ENCODE data around the gene NMT1. TPM values are rescaled to one million over a fixed set of nuclear protein-coding genes. Genes with fewer than 3 reads are reported as not detected.
A peak's percentile ranks its signal among the peaks of the same experiment; 100 is the strongest.

Gene NMT1
- total and polyA plus RNA-seq, 2 of the 13 experiments (the other 11 are each of a cell fraction or from before 2014, with no cell fraction given): 75.7 to 142 TPM

- TF ChIP-seq, protein P1, sequence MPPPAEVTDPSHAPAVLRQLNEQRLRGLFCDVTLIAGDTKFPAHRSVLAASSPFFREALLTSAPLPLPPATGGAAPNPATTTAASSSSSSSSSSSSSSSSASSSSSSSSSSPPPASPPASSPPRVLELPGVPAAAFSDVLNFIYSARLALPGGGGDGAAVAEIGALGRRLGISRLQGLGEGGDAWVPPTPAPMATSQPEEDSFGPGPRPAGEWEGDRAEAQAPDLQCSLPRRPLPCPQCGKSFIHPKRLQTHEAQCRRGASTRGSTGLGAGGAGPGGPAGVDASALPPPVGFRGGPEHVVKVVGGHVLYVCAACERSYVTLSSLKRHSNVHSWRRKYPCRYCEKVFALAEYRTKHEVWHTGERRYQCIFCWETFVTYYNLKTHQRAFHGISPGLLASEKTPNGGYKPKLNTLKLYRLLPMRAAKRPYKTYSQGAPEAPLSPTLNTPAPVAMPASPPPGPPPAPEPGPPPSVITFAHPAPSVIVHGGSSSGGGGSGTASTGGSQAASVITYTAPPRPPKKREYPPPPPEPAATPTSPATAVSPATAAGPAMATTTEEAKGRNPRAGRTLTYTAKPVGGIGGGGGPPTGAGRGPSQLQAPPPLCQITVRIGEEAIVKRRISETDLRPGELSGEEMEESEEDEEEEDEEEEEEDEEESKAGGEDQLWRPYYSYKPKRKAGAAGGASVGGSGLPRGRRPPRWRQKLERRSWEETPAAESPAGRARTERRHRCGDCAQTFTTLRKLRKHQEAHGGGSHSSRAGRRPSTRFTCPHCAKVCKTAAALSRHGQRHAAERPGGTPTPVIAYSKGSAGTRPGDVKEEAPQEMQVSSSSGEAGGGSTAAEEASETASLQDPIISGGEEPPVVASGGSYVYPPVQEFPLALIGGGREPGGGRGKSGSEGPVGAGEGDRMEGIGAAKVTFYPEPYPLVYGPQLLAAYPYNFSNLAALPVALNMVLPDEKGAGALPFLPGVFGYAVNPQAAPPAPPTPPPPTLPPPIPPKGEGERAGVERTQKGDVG (CRISPR knock-in tag; IDR thresholded peaks at IDR 0.05; ENCODE audit: borderline replicate concordance): no peak
- peak; percentile 77 for TF ChIP-seq PRPF4 (IDR thresholded peaks at IDR 0.05; ENCODE audit: low read depth, low read length, poor library complexity, severe bottlenecking)
- peak; percentile 78 for TF ChIP-seq FOXP4 (CRISPR knock-in tag; IDR thresholded peaks at IDR 0.05)
- TF ChIP-seq, protein P2, sequence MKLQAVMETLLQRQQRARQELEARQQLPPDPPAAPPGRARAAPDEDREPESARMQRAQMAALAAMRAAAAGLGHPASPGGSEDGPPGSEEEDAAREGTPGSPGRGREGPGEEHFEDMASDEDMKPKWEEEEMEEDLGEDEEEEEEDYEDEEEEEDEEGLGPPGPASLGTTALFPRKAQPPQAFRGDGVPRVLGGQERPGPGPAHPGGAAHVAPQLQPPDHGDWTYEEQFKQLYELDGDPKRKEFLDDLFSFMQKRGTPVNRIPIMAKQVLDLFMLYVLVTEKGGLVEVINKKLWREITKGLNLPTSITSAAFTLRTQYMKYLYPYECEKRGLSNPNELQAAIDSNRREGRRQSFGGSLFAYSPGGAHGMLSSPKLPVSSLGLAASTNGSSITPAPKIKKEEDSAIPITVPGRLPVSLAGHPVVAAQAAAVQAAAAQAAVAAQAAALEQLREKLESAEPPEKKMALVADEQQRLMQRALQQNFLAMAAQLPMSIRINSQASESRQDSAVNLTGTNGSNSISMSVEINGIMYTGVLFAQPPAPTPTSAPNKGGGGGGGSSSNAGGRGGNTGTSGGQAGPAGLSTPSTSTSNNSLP (IDR thresholded peaks at IDR 0.05; ENCODE audit: low read depth, low read length): peak; percentile 95
- no peak for TF ChIP-seq NFE2L2 (IDR thresholded peaks at IDR 0.05; ENCODE audit: low read length)
- 0 out of 2 replicates have a peak, but pooled peaks have one; percentile 23 for TF ChIP-seq SOX13 (IDR thresholded peaks at IDR 0.05)
- TF ChIP-seq SOX13 (CRISPR knock-in tag; conservative IDR thresholded peaks at IDR 0.05 in 1 of 2, IDR thresholded peaks at IDR 0.05 in 1 of 2): peak in 1 of 2 experiments; percentile 45; a peak in 1 of 4 replicates
- no peak for TF ChIP-seq TMF1 (CRISPR knock-in tag; IDR thresholded peaks at IDR 0.05; ENCODE audit: low read depth)
- peak; percentile 78 for TF ChIP-seq ZEB1 (IDR thresholded peaks at IDR 0.05; ENCODE audit: insufficient replicate concordance, low read depth)
- peak; percentile 45; the same call in 1 of the 2 replicates for TF ChIP-seq FOSL2 (CRISPR knock-in tag; IDR thresholded peaks at IDR 0.05)
- TF ChIP-seq POLR2A (IDR thresholded peaks at IDR 0.05; ENCODE audit: insufficient read depth in 1 of 2, low read depth in 2 of 2, low read length in 2 of 2): peak; percentile 37 to 49; a peak in 3 of 4 replicates
- 0 out of 2 replicates have a peak, but pooled peaks have one; percentile 11 for TF ChIP-seq ZBTB44 (CRISPR knock-in tag; IDR thresholded peaks at IDR 0.05)
- peak; percentile 79; the same call in 1 of the 2 replicates for TF ChIP-seq ZNF414 (CRISPR knock-in tag; IDR thresholded peaks at IDR 0.05)
- TF ChIP-seq NR2F1 (CRISPR knock-in tag; IDR thresholded peaks at IDR 0.05): peak; percentile 6 to 79; a peak in 2 of 4 replicates
Measured at GRCh38 chr17:45147581-45148182, 86.6 kb downstream of the NMT1 start (continued).

Measured in HepG2 (cell line).